HCT116 (cell line): ENCODE results near the gene PRKRIP1. TPM values are rescaled to one million over a fixed set of nuclear protein-coding genes. Genes with fewer than 3 reads are reported as not detected.

ENCODE experiments used
- ATAC-seq: fragments of 200-7000 bp; cut with Tn5 transposase; 2 replicates; pipeline ENCODE4 v1.9.1; 2020; ENCODE audit warnings: mild to moderate bottlenecking, moderate library complexity
- BruUV-seq: library from RNA; stranded (reverse); fragments of 400-500 nt; replicated peaks from 2 replicates; lab custom pipeline; 2021; lab: Mats Ljungman, UMichigan
- CTCF ChIA-PET: fragments of 300-600 bp; sonication (Branson Sonifier 250); formaldehyde crosslinking; loops from one replicate; lab custom pipeline; 2021; ENCODE audit warnings: antibody characterized with exemption; lab: Charles Lee
- POLR2A ChIA-PET: fragments of 300-600, 350-600 bp; sonication (Branson Sonifier 250); formaldehyde crosslinking; loops from one replicate; lab custom pipeline; 2021; ENCODE audit warnings: antibody characterized with exemption; lab: Charles Lee
- RAD21 ChIA-PET, 2 experiments: fragments of 300-600 bp; sonication (Branson Sonifier 250); formaldehyde crosslinking; loops; one replicate each; lab custom pipeline; 2023; ENCODE audit warnings: low total read pairs in 2 of 2; ENCODE audit not compliant: uncharacterized antibody in 2 of 2, unreplicated experiment in 2 of 2, low non-redundant PET in 1 of 2; lab: Charles Lee
- DNase-seq: peaks from one replicate; pipeline ENCODE4 v3.0.0-alpha.2; 2010; ENCODE audit warnings: low read depth, low spot score
- H2AFZ ChIP-seq: fragments of 200-600 bp; shearing (Covaris generic), sonication (generic); 2 replicates; pipeline ENCODE4 v1.6.1; 2017; ENCODE audit warnings: low read depth, mixed run types, mixed read lengths, antibody characterized with exemption, low read length; ENCODE audit not compliant: poor library complexity, severe bottlenecking
- H3K27ac ChIP-seq: 2 replicates; pipeline ENCODE4 v1.5.1; 2012; ENCODE audit warnings: low read depth, low read length
- H3K27me3 ChIP-seq: fragments of 200-600 bp; sonication (generic); 2 replicates; pipeline ENCODE4 v1.6.1; 2016; ENCODE audit warnings: mixed run types, low read length, mixed read lengths; ENCODE audit not compliant: insufficient read depth
- H3K36me3 ChIP-seq, 2 experiments: fragments of 200-500 bp in 1 of 2; fragments of 200-600 bp in 1 of 2; sonication (Bioruptor generic) in 1 of 2; sonication (generic) in 1 of 2; 2 replicates each; pipeline versions ENCODE4 v1.5.1 to v1.6.1; 2014 to 2016; ENCODE audit warnings: low read length in 2 of 2, inconsistent platforms in 1 of 2, mixed read lengths in 1 of 2, mixed run types in 1 of 2; ENCODE audit not compliant: insufficient read depth in 2 of 2, control insufficient read depth in 1 of 2
- H3K4me1 ChIP-seq, 2 experiments: fragments of 200-600 bp in 1 of 2; sonication (generic) in 1 of 2; 2 replicates each; pipeline versions ENCODE4 v1.5.1 to v1.6.1; 2012 to 2017; ENCODE audit warnings: low read length in 2 of 2, inconsistent platforms in 1 of 2, mild to moderate bottlenecking in 1 of 2, mixed read lengths in 1 of 2, mixed run types in 1 of 2, moderate library complexity in 1 of 2; ENCODE audit not compliant: insufficient read depth in 2 of 2, control insufficient read depth in 1 of 2
- H3K4me2 ChIP-seq: fragments of 200-600 bp; sonication (generic); 2 replicates; pipeline ENCODE4 v1.6.1; 2017; ENCODE audit warnings: mixed run types, low read length, mixed read lengths
- H3K4me3 ChIP-seq, 2 experiments: fragments of 200-600 bp in 1 of 2; sonication (generic) in 1 of 2; replicated peaks in 1 of 2; 2 replicates each; pipeline ENCODE4 v1.5.1; 2011 to 2016; ENCODE audit warnings: low read length in 2 of 2, control low read depth in 1 of 2, low read depth in 1 of 2, mild to moderate bottlenecking in 1 of 2, mixed read lengths in 1 of 2, mixed run types in 1 of 2
- H3K79me2 ChIP-seq: fragments of 200-600 bp; sonication (generic); 2 replicates; pipeline ENCODE4 v1.6.1; 2017; ENCODE audit warnings: mild to moderate bottlenecking, mixed run types, low read length, moderate library complexity, mixed read lengths; ENCODE audit not compliant: insufficient read depth
- H3K9ac ChIP-seq: fragments of 200-600 bp; sonication (generic); 2 replicates; pipeline ENCODE4 v1.6.1; 2016; ENCODE audit warnings: low read length, mixed read lengths
- H3K9me2 ChIP-seq: fragments of 200-600 bp; sonication (generic), shearing (Covaris generic); 2 replicates; pipeline ENCODE4 v1.6.1; 2017; ENCODE audit warnings: mixed run types, mild to moderate bottlenecking, moderate library complexity; ENCODE audit not compliant: insufficient read depth
- H3K9me3 ChIP-seq, 2 experiments: fragments of 200-500 bp in 1 of 2; fragments of 200-600 bp in 1 of 2; sonication (Bioruptor generic) in 1 of 2; sonication (generic) in 1 of 2; 2 replicates each; pipeline ENCODE4 v1.6.1; 2014 to 2017; ENCODE audit warnings: low read length in 2 of 2, mixed read lengths in 2 of 2, inconsistent platforms in 1 of 2, low read depth in 1 of 2, mild to moderate bottlenecking in 1 of 2, mixed run types in 1 of 2, moderate library complexity in 1 of 2; ENCODE audit not compliant: control insufficient read depth in 1 of 2, insufficient read depth in 1 of 2
- H4K20me1 ChIP-seq: fragments of 200-600 bp; sonication (generic), shearing (Covaris generic); 2 replicates; pipeline ENCODE4 v1.6.1; 2017; ENCODE audit warnings: mixed run types, mild to moderate bottlenecking, moderate library complexity; ENCODE audit not compliant: insufficient read depth
- CTCF ChIP-seq, 3 experiments: fragments of 200-600 bp in 1 of 3; sonication (generic) in 1 of 3; IDR thresholded peaks in 2 of 3; conservative IDR thresholded peaks in 1 of 3; 2 replicates each; pipeline ENCODE4 v1.5.1; 2012 to 2017; ENCODE audit warnings: low read depth in 2 of 3, low read length in 2 of 3, antibody characterized with exemption in 1 of 3, borderline replicate concordance in 1 of 3, control low read depth in 1 of 3, mild to moderate bottlenecking in 1 of 3, mixed read lengths in 1 of 3, mixed run types in 1 of 3, moderate library complexity in 1 of 3; ENCODE audit not compliant: insufficient read depth in 1 of 3
- EGR1 ChIP-seq: IDR thresholded peaks from 2 replicates; pipeline ENCODE4 v1.6.1; 2012; ENCODE audit warnings: low read depth
- FOSL1 ChIP-seq: IDR thresholded peaks from 2 replicates; pipeline ENCODE4 v1.6.1; 2012; ENCODE audit warnings: low read depth
- JUND ChIP-seq: IDR thresholded peaks from 2 replicates; pipeline ENCODE4 v1.6.1; 2012
- MAX ChIP-seq: IDR thresholded peaks from 2 replicates; pipeline ENCODE4 v1.6.1; 2012
- POLR2A ChIP-seq: IDR thresholded peaks from 2 replicates; pipeline ENCODE4 v1.7.0; 2011; ENCODE audit warnings: borderline replicate concordance; ENCODE audit not compliant: insufficient read depth, insufficient read length; ENCODE audit errors: extremely low read depth
- POLR2AphosphoS5 ChIP-seq: IDR thresholded peaks from 2 replicates; pipeline ENCODE4 v1.6.1; 2011; ENCODE audit warnings: mild to moderate bottlenecking, low read depth, low read length, moderate library complexity
- SP1 ChIP-seq: IDR thresholded peaks from 2 replicates; pipeline ENCODE4 v1.6.1; 2012; ENCODE audit warnings: low read depth
- SRF ChIP-seq: IDR thresholded peaks from 2 replicates; pipeline ENCODE4 v1.6.1; 2012; ENCODE audit warnings: low read depth
- TCF7L2 ChIP-seq: IDR thresholded peaks from 2 replicates; pipeline ENCODE4 v1.7.0; 2011; ENCODE audit warnings: borderline replicate concordance, inconsistent platforms; ENCODE audit not compliant: insufficient read depth, insufficient read length; ENCODE audit errors: extremely low read depth
- intact Hi-C: fragments of 100-400 bp; cut with micrococcal nuclease; formaldehyde crosslinking; loops from 2 replicates; pipeline ENCODE4 v1.10.0; 2022
- total RNA-seq: library from RNA; stranded (reverse); gene quantifications from one replicate; pipeline ENCODE4 v1.2.1, GENCODE V29; 2021; ENCODE audit not compliant: unreplicated experiment

Gene PRKRIP1
- total RNA-seq, 1 experiment from 2014 or later, result 23.0 TPM

- Histone ChIP-seq H3K36me3 (0 out of 4 replicates have a peak, but pooled peaks cover 0 to 3% of the 10 kb centered on the region in 2 experiments), H3K79me2 (no peaks in the 10 kb centered on the region), H3K4me3 (peak overlapping the region in 1 of 2 experiments; percentile 25; a peak in 2 of 4 replicates), H3K4me2 (peak overlapping the region; percentile 80), H3K27ac (peak overlapping the region; percentile 60)
- ATAC-seq, result peak; percentile 94
- CTCF ChIA-PET, result interaction anchor here (0.7 to 1.6 kb wide), 2 partner anchors 10 to 16 kb away, joined by 3 to 4 read pairs; no protein-coding TSS in a partner anchor
- RAD21 ChIA-PET, result interaction anchor here in 1 of 2 experiments (1.2 kb wide), 1 partner anchor 16 kb away, joined by 5 read pairs; no protein-coding TSS in a partner anchor
- peak; percentile 93 for TF ChIP-seq TCF7L2
- TF ChIP-seq POLR2A, result no peak
- no peak for TF ChIP-seq EGR1
- 0 out of 2 replicates have a peak, but pooled peaks have one; percentile 11 for TF ChIP-seq MAX
- TF ChIP-seq POLR2AphosphoS5, result peak; percentile 64
- peak; percentile 84 for TF ChIP-seq JUND
- TF ChIP-seq CTCF (IDR thresholded peaks at IDR 0.05 in 2 of 3, conservative IDR thresholded peaks at IDR 0.05 in 1 of 3; ENCODE audit: borderline replicate concordance in 1 of 3, insufficient read depth in 1 of 3, low read depth in 2 of 3, low read length in 2 of 3), result no peak
- TF ChIP-seq SRF, result no peak
- TF ChIP-seq FOSL1, result peak; percentile 91
- peak; percentile 81 for TF ChIP-seq SP1
- TF ChIP-seq, all 23 proteins: peak for 6
- H4K20me1 ChIP-seq, result no peaks in the 10 kb centered on the region
- H3K9me2 ChIP-seq, result no peaks in the 10 kb centered on the region
- H3K27me3 ChIP-seq, result no peaks in the 10 kb centered on the region
- POLR2A ChIA-PET, result no interaction called here
- H3K4me1 ChIP-seq, result peaks cover 17 to 41% of the 10 kb centered on the region in 2 experiments
- peak overlapping the region; percentile 51 for H3K9ac ChIP-seq
- peak; percentile 79 for DNase-seq
- intact Hi-C loops, result loop anchor here (2.0 kb wide), 1 partner anchor 17 kb away; no protein-coding TSS in a partner anchor
- no TSS peak for BruUV-seq
- no peak overlapping the region for H2AFZ ChIP-seq
- H3K9me3 ChIP-seq, result no peaks in the 10 kb centered on the region
Measured at GRCh38 chr7:102439963-102440795, 44.0 kb downstream of the PRKRIP1 start.
